GM21717 (cell line): Measurements from ENCODE around the gene GSN.

Experiments
- ATAC-seq: cut with Tn5 transposase; IDR thresholded peaks from one replicate; pipeline ENCODE4 v1.9.1; 2021; ENCODE audit warnings: mild to moderate bottlenecking, moderate library complexity; ENCODE audit not compliant: unreplicated experiment

GSN gene

GRCh38 chr9:121272401-121272948, 4.5 kb downstream of the GSN start:
- no peak for ATAC-seq

GRCh38 chr9:121273064-121273775, 5.3 kb downstream of the GSN start:
- ATAC-seq = no peak

GRCh38 chr9:121274851-121275250, 6.9 kb downstream of the GSN start:
- no peak for ATAC-seq

GRCh38 chr9:121275781-121276658, 8.1 kb downstream of the GSN start:
- ATAC-seq = no peak

- ATAC-seq = no peak
These were observed 9.1 kb downstream of the GSN start for GRCh38 chr9:121277026-121277425.

- ATAC-seq = no peak
These were observed 9.7 kb downstream of the GSN start for GRCh38 chr9:121277518-121278295.

GRCh38 chr9:121278477-121279261, 10.7 kb downstream of the GSN start:
- ATAC-seq = no peak

- no peak for ATAC-seq
These were observed 11.9 kb downstream of the GSN start for GRCh38 chr9:121279776-121280388.

GRCh38 chr9:121280715-121281613, 13.0 kb downstream of the GSN start:
- no peak for ATAC-seq

GRCh38 chr9:121281614-121282276, 13.8 kb downstream of the GSN start:
- no peak for ATAC-seq

- ATAC-seq = no peak
These were observed 14.5 kb downstream of the GSN start for GRCh38 chr9:121282277-121283079.

- no peak for ATAC-seq
These were observed 15.1 kb downstream of the GSN start for GRCh38 chr9:121283080-121283398.

- ATAC-seq = no peak
These were observed 16.1 kb downstream of the GSN start for GRCh38 chr9:121283856-121284732.

- ATAC-seq = no peak
These were observed 16.9 kb downstream of the GSN start for GRCh38 chr9:121284733-121285451.

GRCh38 chr9:121285835-121286687, 18.1 kb downstream of the GSN start:
- no peak for ATAC-seq
